HG02970 (cell line): ENCODE data around the gene TTC28.
"Not testable (repeated sequence)": the region's sequence is repeated elsewhere in the genome, so short reads cannot be mapped to it uniquely, and the experiment has no call there.

Experiments
- ATAC-seq: cut with Tn5 transposase; IDR thresholded peaks from one replicate; pipeline ENCODE4 v1.9.1; 2021; ENCODE audit warnings: mild to moderate bottlenecking, moderate library complexity, moderate number of reproducible peaks; ENCODE audit not compliant: unreplicated experiment, low FRiP score

Gene TTC28

GRCh38 chr22:28609921-28610320 is 69.7 kb downstream of the TTC28 start:
- ATAC-seq, result no peak

- ATAC-seq, result no peak
Measured at GRCh38 chr22:28608546-28608945, 71.1 kb downstream of the TTC28 start.

- no peak for ATAC-seq
Measured at GRCh38 chr22:28607795-28608194, 71.8 kb downstream of the TTC28 start.

GRCh38 chr22:28604966-28605761 is 74.5 kb downstream of the TTC28 start:
- no peak for ATAC-seq

- ATAC-seq, result no peak
Measured at GRCh38 chr22:28601915-28602314, 77.7 kb downstream of the TTC28 start.

- no peak for ATAC-seq
Measured at GRCh38 chr22:28600546-28601143, 79.0 kb downstream of the TTC28 start.

GRCh38 chr22:28599693-28600092 is 79.9 kb downstream of the TTC28 start:
- ATAC-seq, result no peak

GRCh38 chr22:28597665-28598064 is 82.0 kb downstream of the TTC28 start:
- ATAC-seq, result no peak

GRCh38 chr22:28594797-28595462 is 84.7 kb downstream of the TTC28 start:
- ATAC-seq, result no peak

GRCh38 chr22:28594076-28594796 is 85.4 kb downstream of the TTC28 start:
- ATAC-seq, result no peak

GRCh38 chr22:28593299-28593698 is 86.3 kb downstream of the TTC28 start:
- no peak for ATAC-seq

- no peak for ATAC-seq
Measured at GRCh38 chr22:28589102-28589750, 90.4 kb downstream of the TTC28 start.

- ATAC-seq, result no peak
Measured at GRCh38 chr22:28585324-28585723, 94.3 kb downstream of the TTC28 start.

GRCh38 chr22:28582806-28583205 is 96.8 kb downstream of the TTC28 start:
- ATAC-seq, result no peak

GRCh38 chr22:28581016-28581415 is 98.6 kb downstream of the TTC28 start:
- ATAC-seq, result no peak

- ATAC-seq, result no peak
Measured at GRCh38 chr22:28576162-28576561, 103.5 kb downstream of the TTC28 start.

- ATAC-seq, result no peak
Measured at GRCh38 chr22:28574159-28574788, 105.4 kb downstream of the TTC28 start.

GRCh38 chr22:28570696-28571373 is 108.8 kb downstream of the TTC28 start:
- no peak for ATAC-seq

- ATAC-seq, result not testable (repeated sequence)
Measured at GRCh38 chr22:28568974-28569373, 110.7 kb downstream of the TTC28 start.
